H9 (cell line): ENCODE data around the gene SH3RF3. TPM values are rescaled to one million over a fixed set of nuclear protein-coding genes. Genes with fewer than 3 reads are reported as not detected.

Source experiments
- DNase-seq: peaks from one replicate; pipeline ENCODE4 v3.0.0-alpha.2; 2017
- H2AFZ ChIP-seq: one replicate; pipeline ENCODE4 v1.6.1; 2013; ENCODE audit warnings: mild to moderate bottlenecking, low read length, control low read depth, moderate library complexity
- H2AK5ac ChIP-seq: 2 replicates; pipeline ENCODE4 v1.6.1; 2013; ENCODE audit warnings: low read length, control low read depth, mixed read lengths; ENCODE audit not compliant: insufficient read length
- H2BK120ac ChIP-seq: one replicate; pipeline ENCODE4 v1.6.1; 2013; ENCODE audit warnings: low read depth, mild to moderate bottlenecking, low read length, control low read depth, inconsistent platforms; ENCODE audit not compliant: poor library complexity, severe bottlenecking
- H2BK12ac ChIP-seq: 2 replicates; pipeline ENCODE4 v1.6.1; 2013; ENCODE audit warnings: low read length, control low read depth, mixed read lengths, low read depth; ENCODE audit not compliant: insufficient read length
- H2BK15ac ChIP-seq: 2 replicates; pipeline ENCODE4 v1.6.1; 2013; ENCODE audit warnings: low read depth, low read length, control low read depth
- H2BK20ac ChIP-seq: one replicate; pipeline ENCODE4 v1.6.1; 2013; ENCODE audit warnings: low read depth, mild to moderate bottlenecking, low read length, control low read depth, inconsistent platforms; ENCODE audit not compliant: poor library complexity, severe bottlenecking
- H2BK5ac ChIP-seq: 2 replicates; pipeline ENCODE4 v1.6.1; 2013; ENCODE audit warnings: low read length, control low read depth, mixed read lengths; ENCODE audit not compliant: insufficient read length
- H3K14ac ChIP-seq: 2 replicates; pipeline ENCODE4 v1.6.1; 2013; ENCODE audit warnings: low read length, control low read depth; ENCODE audit not compliant: insufficient read depth
- H3K18ac ChIP-seq: 2 replicates; pipeline ENCODE4 v1.6.1; 2013; ENCODE audit warnings: low read depth, mild to moderate bottlenecking, mixed read lengths, low read length, control low read depth; ENCODE audit not compliant: insufficient read length
- H3K23ac ChIP-seq: 2 replicates; pipeline ENCODE4 v1.6.1; 2013; ENCODE audit warnings: low read length, control low read depth, mixed read lengths, low read depth; ENCODE audit not compliant: insufficient read length
- H3K23me2 ChIP-seq: 2 replicates; pipeline ENCODE4 v1.6.1; 2013; ENCODE audit warnings: low read depth, mild to moderate bottlenecking, mixed read lengths, low read length, control low read depth; ENCODE audit not compliant: insufficient read length, poor library complexity, severe bottlenecking
- H3K27ac ChIP-seq: 2 replicates; pipeline ENCODE4 v1.5.1; 2013; ENCODE audit warnings: low read length, control low read depth, mixed read lengths, low read depth; ENCODE audit not compliant: insufficient read length
- H3K27me3 ChIP-seq: 2 replicates; pipeline ENCODE4 v1.6.1; 2013; ENCODE audit warnings: low read length, control low read depth, inconsistent platforms; ENCODE audit not compliant: insufficient read depth
- H3K4ac ChIP-seq: 2 replicates; pipeline ENCODE4 v1.6.1; 2013; ENCODE audit warnings: low read depth, mild to moderate bottlenecking, control low read depth, inconsistent platforms, low read length, moderate library complexity
- H3K4me1 ChIP-seq: 2 replicates; pipeline ENCODE4 v1.6.1; 2013; ENCODE audit warnings: low read length, control low read depth, inconsistent platforms; ENCODE audit not compliant: insufficient read depth
- H3K4me2 ChIP-seq: 2 replicates; pipeline ENCODE4 v1.6.1; 2013; ENCODE audit warnings: low read length, control low read depth, mixed read lengths; ENCODE audit not compliant: insufficient read length, insufficient read depth
- H3K56ac ChIP-seq: 2 replicates; pipeline ENCODE4 v1.6.1; 2013; ENCODE audit warnings: low read depth, mild to moderate bottlenecking, mixed read lengths, low read length, control low read depth; ENCODE audit not compliant: insufficient read length
- H3K79me1 ChIP-seq: 2 replicates; pipeline ENCODE4 v1.6.1; 2013; ENCODE audit warnings: low read depth, mild to moderate bottlenecking, moderate library complexity, low read length, control low read depth, inconsistent platforms; ENCODE audit not compliant: insufficient read depth, poor library complexity, severe bottlenecking
- H3K79me2 ChIP-seq: 2 replicates; pipeline ENCODE4 v1.6.1; 2013; ENCODE audit warnings: low read length, control low read depth, inconsistent platforms; ENCODE audit not compliant: insufficient read depth
- H3K9ac ChIP-seq: 2 replicates; pipeline ENCODE4 v1.6.1; 2013; ENCODE audit warnings: low read length, control low read depth, mixed read lengths; ENCODE audit not compliant: insufficient read length; ENCODE audit errors: extremely low read depth
- H3K9me3 ChIP-seq: one replicate; pipeline ENCODE4 v1.6.1; 2013; ENCODE audit warnings: low read depth, low read length, inconsistent platforms; ENCODE audit not compliant: control insufficient read depth
- H3T11ph ChIP-seq: one replicate; pipeline ENCODE4 v1.6.1; 2013; ENCODE audit warnings: mild to moderate bottlenecking, low read length, control low read depth, inconsistent platforms
- H4K20me1 ChIP-seq: one replicate; pipeline ENCODE4 v1.6.1; 2013; ENCODE audit not compliant: control insufficient read depth, insufficient read length, insufficient read depth
- H4K5ac ChIP-seq: 2 replicates; pipeline ENCODE4 v1.6.1; 2013; ENCODE audit warnings: low read depth, mild to moderate bottlenecking, mixed read lengths, low read length, control low read depth; ENCODE audit not compliant: insufficient read length
- H4K8ac ChIP-seq: replicated peaks from 2 replicates; pipeline ENCODE4 v1.6.1; 2013; ENCODE audit warnings: low read length, control low read depth, mixed read lengths, low read depth; ENCODE audit not compliant: insufficient read length
- H4K91ac ChIP-seq: 2 replicates; pipeline ENCODE4 v1.6.1; 2013; ENCODE audit warnings: low read depth, mild to moderate bottlenecking, moderate library complexity, mixed read lengths, low read length, control low read depth; ENCODE audit not compliant: insufficient read length
- H3K27ac Mint-ChIP-seq, 3 experiments: 2 replicates in 2 of 3; 3 replicates in 1 of 3; pipeline ENCODE4 v1.8.0; 2020 to 2021; ENCODE audit warnings: mixed read lengths in 3 of 3, mild to moderate bottlenecking in 1 of 3, moderate library complexity in 1 of 3
- H3K27me3 Mint-ChIP-seq: 2 replicates; pipeline ENCODE4 v1.8.0; 2021; ENCODE audit warnings: low read depth, mild to moderate bottlenecking, moderate library complexity, mixed read lengths
- H3K36me3 Mint-ChIP-seq, 3 experiments: 2 replicates in 2 of 3; 3 replicates in 1 of 3; pipeline ENCODE4 v1.8.0; 2020 to 2021; ENCODE audit warnings: low read depth in 3 of 3, mixed read lengths in 3 of 3; ENCODE audit not compliant: insufficient read depth in 1 of 3
- H3K4me1 Mint-ChIP-seq, 2 experiments: 2 replicates each; pipeline ENCODE4 v1.8.0; 2020; ENCODE audit warnings: mixed read lengths in 2 of 2
- H3K4me3 Mint-ChIP-seq, 2 experiments: 2 replicates in 1 of 2; 3 replicates in 1 of 2; pipeline ENCODE4 v1.8.0; 2020 to 2021; ENCODE audit warnings: mild to moderate bottlenecking in 2 of 2, mixed read lengths in 2 of 2, moderate library complexity in 1 of 2
- H3K9me3 Mint-ChIP-seq, 2 experiments: 2 replicates in 1 of 2; 3 replicates in 1 of 2; pipeline ENCODE4 v1.8.0; 2020; ENCODE audit warnings: mild to moderate bottlenecking in 2 of 2, mixed read lengths in 2 of 2, moderate library complexity in 1 of 2
- CTCF ChIP-seq: fragments of 200-600 bp; sonication (generic); conservative IDR thresholded peaks from 3 replicates; pipeline ENCODE4 v1.8.0; 2021; ENCODE audit warnings: antibody characterized with exemption, mild to moderate bottlenecking
- WGBS: extraction: QIAGEN DNeasy Blood & Tissue Kit; methylation state at CpG from one replicate; pipeline ENCODE4 v1.1.7; 2013; ENCODE audit warnings: missing lambda C conversion rate, low lambda C conversion rate, mixed read lengths; ENCODE audit not compliant: insufficient read length; ENCODE audit errors: extremely low coverage; 5-methylcytosine and 5-hydroxymethylcytosine counted together
- total RNA-seq: library from RNA; stranded (reverse); gene quantifications from 2 replicates; pipeline ENCODE4 v1.2.1, GENCODE V29; 2021

Gene SH3RF3
- total RNA-seq, 1 experiment from 2014 or later = 0.46 TPM

- H3K23me2 ChIP-seq = no peaks in the 10 kb centered on the region
- no peaks in the 10 kb centered on the region for H3K27me3 ChIP-seq
- no peak overlapping the region for H3K4me3 Mint-ChIP-seq
- H2BK120ac ChIP-seq = no peak overlapping the region
- no peak overlapping the region for H3K14ac ChIP-seq
- H3K27ac ChIP-seq = no peak overlapping the region
- no peak overlapping the region for H4K5ac ChIP-seq
- no peak overlapping the region for H3K4me2 ChIP-seq
- H4K91ac ChIP-seq = no peak overlapping the region
- TF ChIP-seq CTCF = no peak
- H3K23ac ChIP-seq = no peak overlapping the region
- H3K9me3 Mint-ChIP-seq = peaks cover 11 to 12% of the 10 kb centered on the region in 2 experiments
- H2BK5ac ChIP-seq = no peak overlapping the region
- no peak overlapping the region for H4K8ac ChIP-seq
- no peak overlapping the region for H2AK5ac ChIP-seq
- peaks cover 2% of the 10 kb centered on the region for H3K27me3 Mint-ChIP-seq
- no peak overlapping the region for H3K56ac ChIP-seq
- H2AFZ ChIP-seq = no peak overlapping the region
- no peaks in the 10 kb centered on the region for H3K79me1 ChIP-seq
- H3K4ac ChIP-seq = no peak overlapping the region
- no peaks in the 10 kb centered on the region for H4K20me1 ChIP-seq
- no peak overlapping the region for H3K27ac Mint-ChIP-seq
- no peak overlapping the region for H3K9ac ChIP-seq
- H3K4me1 ChIP-seq = no peaks in the 10 kb centered on the region
- H2BK15ac ChIP-seq = no peak overlapping the region
- H3T11ph ChIP-seq = no peak overlapping the region
- H2BK20ac ChIP-seq = no peak overlapping the region
- no CpG with 5 or more reads among the region's 15 CpGs for WGBS
- DNase-seq = no peak
- no peak overlapping the region for H2BK12ac ChIP-seq
- no peaks in the 10 kb centered on the region for H3K9me3 ChIP-seq
- H3K36me3 Mint-ChIP-seq = peaks cover 3 to 11% (median 5%) of the 10 kb centered on the region in 3 experiments; a peak in 5 of 7 replicates
- no peaks in the 10 kb centered on the region for H3K79me2 ChIP-seq
- H3K18ac ChIP-seq = peak overlapping the region; percentile 53
- H3K4me1 Mint-ChIP-seq = peaks cover 6 to 10% of the 10 kb centered on the region in 2 experiments; a peak in 3 of 4 replicates
These were observed 307.7 kb downstream of the SH3RF3 start for GRCh38 chr2:109436610-109437225.
